Measurements from ENCODE around the gene NT5C1B.

The NT5C1B gene

GRCh38 chr2:18611184-18611583, 21.8 kb upstream of the NT5C1B start:
- TF ChIP-seq ZNF274 (IDR thresholded peaks at IDR 0.05; ENCODE audit: low read depth, low read length): no peak
- no peak overlapping the region for H3K4me3 ChIP-seq (ENCODE audit: low read length)

- H3K4me3 ChIP-seq (ENCODE audit: low read length): no peak overlapping the region
- no peak for TF ChIP-seq ZNF274 (IDR thresholded peaks at IDR 0.05; ENCODE audit: low read depth, low read length)
Measured at GRCh38 chr2:18610651-18611050, 21.3 kb upstream of the NT5C1B start.

GRCh38 chr2:18610090-18610489, 20.7 kb upstream of the NT5C1B start:
- TF ChIP-seq ZNF274 (IDR thresholded peaks at IDR 0.05; ENCODE audit: low read depth, low read length): no peak

GRCh38 chr2:18605115-18605514, 15.7 kb upstream of the NT5C1B start:
- no peak for TF ChIP-seq ZNF274 (IDR thresholded peaks at IDR 0.05; ENCODE audit: low read depth, low read length)
- no peak overlapping the region for H3K4me3 ChIP-seq (ENCODE audit: low read length)

More at GRCh38 chr2:18610090-18610489, 20.7 kb upstream of the NT5C1B start:
- no peak overlapping the region for H3K4me3 ChIP-seq (ENCODE audit: low read length)

- no peak for TF ChIP-seq ZNF274 (IDR thresholded peaks at IDR 0.05; ENCODE audit: low read depth, low read length)
- H3K4me3 ChIP-seq (ENCODE audit: low read length): no peak overlapping the region
Measured at GRCh38 chr2:18604531-18604885, 15.1 kb upstream of the NT5C1B start.

- TF ChIP-seq ZNF274 (IDR thresholded peaks at IDR 0.05; ENCODE audit: low read depth, low read length): no peak
- H3K4me3 ChIP-seq (ENCODE audit: low read length): no peak overlapping the region
Measured at GRCh38 chr2:18603854-18604530, 14.6 kb upstream of the NT5C1B start.

GRCh38 chr2:18602298-18602697, 12.9 kb upstream of the NT5C1B start:
- no peak overlapping the region for H3K4me3 ChIP-seq (ENCODE audit: low read length)
- no peak for TF ChIP-seq ZNF274 (IDR thresholded peaks at IDR 0.05; ENCODE audit: low read depth, low read length)

- no peak overlapping the region for H3K4me3 ChIP-seq (ENCODE audit: low read length)
- no peak for TF ChIP-seq ZNF274 (IDR thresholded peaks at IDR 0.05; ENCODE audit: low read depth, low read length)
Measured at GRCh38 chr2:18600255-18600613, 10.9 kb upstream of the NT5C1B start.

- no peak overlapping the region for H3K4me3 ChIP-seq (ENCODE audit: low read length)
- TF ChIP-seq ZNF274 (IDR thresholded peaks at IDR 0.05; ENCODE audit: low read depth, low read length): no peak
Measured at GRCh38 chr2:18599509-18600254, 10.3 kb upstream of the NT5C1B start.

GRCh38 chr2:18598848-18599484, 9.6 kb upstream of the NT5C1B start:
- H3K4me3 ChIP-seq (ENCODE audit: low read length): no peak overlapping the region

GRCh38 chr2:18597618-18598017, 8.2 kb upstream of the NT5C1B start:
- no peak overlapping the region for H3K4me3 ChIP-seq (ENCODE audit: low read length)
- no peak for TF ChIP-seq ZNF274 (IDR thresholded peaks at IDR 0.05; ENCODE audit: low read depth, low read length)

More at GRCh38 chr2:18598848-18599484, 9.6 kb upstream of the NT5C1B start:
- TF ChIP-seq ZNF274 (IDR thresholded peaks at IDR 0.05; ENCODE audit: low read depth, low read length): no peak

GRCh38 chr2:18596993-18597392, 7.6 kb upstream of the NT5C1B start:
- H3K4me3 ChIP-seq (ENCODE audit: low read length): no peak overlapping the region
- no peak for TF ChIP-seq ZNF274 (IDR thresholded peaks at IDR 0.05; ENCODE audit: low read depth, low read length)

- no peak overlapping the region for H3K4me3 ChIP-seq (ENCODE audit: low read length)
- no peak for TF ChIP-seq ZNF274 (IDR thresholded peaks at IDR 0.05; ENCODE audit: low read depth, low read length)
Measured at GRCh38 chr2:18593496-18593895, 4.1 kb upstream of the NT5C1B start.

GRCh38 chr2:18592372-18592771, 3.0 kb upstream of the NT5C1B start:
- no peak overlapping the region for H3K4me3 ChIP-seq (ENCODE audit: low read length)
- TF ChIP-seq ZNF274 (IDR thresholded peaks at IDR 0.05; ENCODE audit: low read depth, low read length): no peak

- H3K4me3 ChIP-seq (ENCODE audit: low read length): no peak overlapping the region
- TF ChIP-seq ZNF274 (IDR thresholded peaks at IDR 0.05; ENCODE audit: low read depth, low read length): no peak
Measured at GRCh38 chr2:18588802-18589201, 567 bp downstream of the NT5C1B start.

Data from GM08714 (cell line).